Stimulated activated CD8-positive, alpha-beta memory T cell treated with anti-CD3 and anti-CD28 coated beads, Interleukin-12 subunit alpha, Interleukin-12 subunit beta, amount 100 ng/mL, for 24 hours (primary cell): ENCODE measurements around the gene ACSF2.
"Not testable (repeated sequence)": the region's sequence is repeated elsewhere in the genome, so short reads cannot be mapped to it uniquely, and the experiment has no call there.

ENCODE experiments used
- DNase-seq: peaks from one replicate; pipeline ENCODE4 v3.0.0-alpha.2; 2020; ENCODE audit errors: extremely low read depth

The ACSF2 gene

DNA sequence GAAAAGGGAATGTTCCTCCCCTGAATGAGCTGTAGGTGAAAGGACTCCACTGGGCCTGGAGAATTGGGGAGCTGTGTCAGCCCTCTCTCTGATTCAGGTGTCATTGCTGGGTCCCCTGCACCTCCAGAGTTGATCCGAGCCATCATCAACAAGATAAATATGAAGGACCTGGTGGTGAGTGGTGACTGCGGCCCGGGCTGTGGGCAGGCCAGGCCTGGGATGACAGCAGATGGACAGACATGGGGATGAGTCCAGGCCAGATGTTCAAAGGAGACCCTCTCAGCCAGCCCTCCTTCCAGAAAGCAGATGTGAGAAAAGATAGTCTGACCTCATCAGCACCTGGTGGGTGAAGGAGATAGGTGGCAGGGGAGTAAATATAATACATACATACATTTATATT lies 38.1 kb downstream of the ACSF2 start:
- no peak for DNase-seq

DNA sequence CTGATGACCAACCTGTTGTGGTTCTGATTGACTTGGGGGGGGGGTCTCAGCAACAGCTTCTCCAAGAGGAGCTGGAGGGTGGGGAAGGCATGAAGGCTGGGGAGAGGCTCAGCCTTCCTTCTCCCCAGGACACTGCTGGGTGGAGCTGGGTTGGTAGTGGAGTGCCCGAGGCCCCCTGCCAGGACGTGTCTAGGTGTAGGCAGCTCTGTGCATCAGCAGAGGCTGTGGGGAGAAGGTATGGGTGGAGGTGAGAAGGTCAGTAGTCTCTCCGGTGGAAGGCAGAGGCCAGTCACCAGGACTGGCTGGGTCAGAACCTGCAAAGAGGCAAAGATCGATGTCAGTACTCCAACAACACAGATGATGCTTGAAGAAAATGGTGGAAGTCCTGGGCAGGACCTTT lies 38.7 kb downstream of the ACSF2 start:
- no peak for DNase-seq

DNA sequence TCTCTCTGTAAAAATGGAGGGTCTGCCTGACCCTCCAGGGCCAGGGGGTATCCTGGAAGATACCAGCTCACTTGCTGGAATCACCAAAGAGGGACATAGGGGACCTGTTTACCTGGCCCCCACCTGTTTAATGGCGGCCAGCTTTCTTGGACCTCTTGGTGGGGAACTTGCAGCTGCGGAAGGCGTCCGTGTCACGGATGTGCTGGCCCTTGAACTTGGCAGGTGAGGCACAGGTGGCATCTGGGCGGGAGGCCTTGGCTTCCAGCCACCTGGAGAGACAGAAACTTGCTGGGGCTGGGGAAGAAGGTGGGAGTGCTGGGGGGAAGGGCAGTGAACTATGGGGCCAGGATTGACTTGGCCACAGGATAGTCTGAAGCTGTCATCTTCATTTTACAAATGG lies 39.2 kb downstream of the ACSF2 start:
- DNase-seq: no peak

DNA sequence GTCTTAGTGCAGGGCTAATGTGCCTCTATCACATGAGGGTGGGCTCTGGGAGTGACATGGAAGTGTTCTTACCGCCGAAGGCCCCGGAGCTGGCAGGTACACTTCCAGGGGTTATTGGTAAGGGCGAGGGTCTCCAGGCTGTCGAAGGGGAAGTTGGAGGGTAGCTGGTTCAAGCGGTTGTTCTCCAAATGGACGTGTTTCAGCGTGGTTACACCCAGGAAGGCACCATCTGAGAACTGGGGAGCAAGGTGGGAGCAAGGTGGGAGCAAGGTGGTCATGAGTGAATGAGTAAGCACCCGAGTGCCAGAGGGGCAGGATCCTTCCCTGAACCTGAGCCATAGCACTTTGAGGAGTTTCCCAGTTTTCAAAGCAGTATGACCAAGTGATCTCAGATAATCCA lies 39.6 kb downstream of the ACSF2 start:
- DNase-seq: no peak

DNA sequence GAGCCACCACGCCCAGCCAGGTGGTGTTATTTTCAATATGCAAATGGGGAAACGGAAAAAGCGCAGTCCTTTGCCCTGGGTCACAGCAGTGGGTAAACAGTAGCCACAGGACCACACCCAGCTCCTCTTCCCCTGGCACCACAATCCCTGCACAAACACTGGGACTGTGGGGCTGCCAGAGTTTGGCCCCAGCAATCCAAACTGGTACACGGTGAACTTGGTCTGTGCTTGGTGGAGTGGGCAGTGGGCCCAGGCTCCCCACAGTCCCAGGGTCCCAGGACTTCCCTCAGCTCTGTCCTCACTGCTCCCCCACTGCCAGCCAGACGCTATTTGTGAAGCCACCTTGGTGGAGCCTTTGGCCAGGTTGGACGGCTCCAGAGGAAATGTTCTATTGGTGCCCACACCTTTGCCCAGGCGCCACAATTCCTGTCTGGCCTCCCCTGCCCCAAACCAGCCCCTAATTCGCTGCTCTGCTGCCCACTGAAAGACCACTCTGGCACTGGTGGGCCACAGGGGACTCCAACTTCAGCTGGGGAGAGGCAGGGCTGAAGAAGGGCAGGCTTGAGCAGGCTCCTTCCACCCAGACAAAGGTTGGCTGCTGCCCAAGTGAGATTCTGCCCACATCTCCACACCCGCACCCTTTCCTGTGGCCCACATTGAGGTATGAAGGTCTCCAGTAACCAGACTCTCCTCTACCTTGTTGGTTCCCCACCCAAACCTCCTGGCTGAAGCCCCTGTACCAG lies 40.5 kb downstream of the ACSF2 start:
- DNase-seq: no peak

DNA sequence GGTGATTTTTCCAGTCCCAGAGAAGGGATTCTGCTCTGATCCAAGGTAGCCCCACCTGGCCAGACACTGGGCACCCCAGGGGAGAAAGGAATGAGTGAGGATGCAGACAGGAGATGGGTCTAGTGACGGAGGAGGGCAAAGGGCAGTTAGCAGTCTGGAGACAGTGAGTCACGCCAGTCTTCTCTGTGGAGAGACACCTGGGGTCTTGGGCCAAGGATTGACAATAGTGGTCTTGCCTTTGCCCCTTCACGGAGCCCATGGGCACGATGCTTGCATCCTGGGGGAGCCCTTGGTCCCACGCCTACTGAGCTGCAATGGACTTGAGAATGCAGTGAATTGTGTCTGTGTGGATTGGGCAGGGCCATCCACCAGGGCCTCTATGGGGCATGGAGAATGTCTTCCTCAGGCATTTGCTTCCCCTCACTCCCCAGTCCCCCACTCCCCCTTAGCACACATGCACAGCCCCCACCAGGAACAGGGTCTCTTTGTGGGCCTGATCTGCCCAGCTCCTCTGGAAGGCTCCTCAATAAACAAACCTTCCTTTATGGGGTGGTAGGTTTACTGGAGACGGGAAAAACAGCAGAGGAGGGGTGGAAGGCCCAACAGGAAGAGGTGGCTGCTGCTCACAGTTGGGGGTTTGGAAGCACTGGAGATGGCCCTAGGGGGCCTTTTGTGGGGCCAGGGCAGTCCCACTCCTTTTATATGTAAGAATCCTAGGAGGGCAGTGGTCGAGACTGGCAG lies 41.3 kb downstream of the ACSF2 start:
- DNase-seq: no peak

DNA sequence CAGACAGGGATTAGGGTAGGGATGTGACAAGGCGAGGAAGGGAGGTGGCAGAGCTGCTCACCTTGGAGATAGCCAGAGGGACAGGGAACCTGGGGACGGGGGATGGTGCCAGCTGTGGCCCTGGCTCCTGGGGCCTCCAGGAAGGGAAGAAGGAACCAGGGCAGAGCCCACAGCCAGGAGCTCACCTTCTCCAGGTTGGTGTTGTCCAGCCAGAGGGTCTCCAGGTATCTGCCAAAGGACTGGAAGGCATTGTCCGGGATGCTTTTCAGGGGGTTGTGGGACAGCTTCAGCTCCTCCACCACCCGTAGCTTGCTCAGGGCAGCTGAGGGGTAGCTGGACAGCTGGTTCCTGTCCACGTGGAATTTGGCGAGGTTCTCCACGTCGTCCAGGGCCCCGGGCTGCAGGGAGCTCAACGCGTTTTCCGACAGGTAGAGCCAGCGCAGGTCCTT lies 41.9 kb downstream of the ACSF2 start:
- no peak for DNase-seq

DNA sequence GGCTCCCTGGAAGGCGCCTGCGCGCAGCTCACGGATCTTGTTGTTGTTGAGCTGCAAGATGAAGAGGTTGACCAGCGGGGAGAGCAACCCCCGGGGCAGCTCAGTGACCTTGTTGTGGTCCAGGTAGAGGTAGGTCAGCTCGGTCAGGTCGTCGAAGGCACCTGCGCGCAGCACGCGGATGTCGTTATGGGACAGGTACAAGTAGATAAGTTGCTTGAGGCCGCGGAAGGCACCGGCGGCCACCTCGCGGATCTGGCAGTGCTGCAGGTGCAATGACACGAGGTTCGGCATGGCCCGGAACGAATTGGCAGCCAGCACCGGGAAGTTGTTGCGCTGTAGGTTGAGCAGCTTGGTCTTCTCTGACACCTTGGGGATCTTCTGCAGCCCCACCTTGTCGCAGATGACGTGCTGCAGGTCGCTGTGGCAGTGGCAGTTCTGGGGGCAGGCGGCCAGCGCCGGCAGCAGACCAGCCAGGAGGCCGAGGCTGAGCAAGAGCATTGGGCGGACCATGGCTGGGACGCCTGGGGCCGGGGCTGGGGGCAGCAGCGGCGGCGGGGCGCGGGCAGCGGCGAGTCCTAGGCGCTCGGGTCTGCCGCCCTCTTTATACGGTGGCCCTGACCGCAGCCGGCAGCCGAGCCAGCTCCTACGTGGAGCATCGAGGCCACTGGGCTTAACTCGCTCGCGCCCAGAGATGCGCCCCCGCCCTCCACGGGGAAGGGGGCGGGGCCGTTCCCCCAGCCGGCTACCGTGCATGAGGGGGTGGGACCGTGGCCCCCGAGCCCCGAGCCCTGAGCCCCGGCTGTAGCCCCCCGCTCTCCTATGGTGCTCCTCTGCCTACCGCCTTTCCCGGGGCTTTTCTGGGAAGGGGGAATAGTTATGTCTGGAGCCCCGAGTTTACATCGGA lies 42.5 kb downstream of the ACSF2 start, which contains the start of gene CHAD:
Gene CHAD, minus strand, starts transcription at position 577 of the 904 bp plus-strand sequence. Its CDS starts 67 bp downstream, at position 510.
- no peak for DNase-seq

DNA sequence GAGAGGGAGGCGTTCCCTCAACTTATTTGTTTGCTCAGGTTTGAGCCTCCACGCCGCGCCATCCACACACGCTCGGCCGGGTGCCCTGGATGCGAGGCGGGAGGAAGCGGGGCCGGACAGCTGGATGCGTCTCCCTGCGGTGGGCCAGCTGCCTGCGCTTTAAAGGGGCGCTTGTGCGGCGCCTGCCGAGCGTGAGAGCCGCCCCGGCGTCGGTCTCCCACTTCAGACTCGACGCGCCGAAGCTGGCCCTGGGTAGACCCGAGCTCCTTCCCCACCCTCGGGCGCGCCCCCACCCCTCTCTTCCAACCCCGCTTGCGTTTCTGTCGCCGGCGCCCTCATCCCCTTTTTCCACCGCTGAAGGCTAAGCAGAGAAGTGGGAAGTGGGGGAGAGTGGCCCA lies 43.2 kb downstream of the ACSF2 start:
- DNase-seq: no peak

DNA sequence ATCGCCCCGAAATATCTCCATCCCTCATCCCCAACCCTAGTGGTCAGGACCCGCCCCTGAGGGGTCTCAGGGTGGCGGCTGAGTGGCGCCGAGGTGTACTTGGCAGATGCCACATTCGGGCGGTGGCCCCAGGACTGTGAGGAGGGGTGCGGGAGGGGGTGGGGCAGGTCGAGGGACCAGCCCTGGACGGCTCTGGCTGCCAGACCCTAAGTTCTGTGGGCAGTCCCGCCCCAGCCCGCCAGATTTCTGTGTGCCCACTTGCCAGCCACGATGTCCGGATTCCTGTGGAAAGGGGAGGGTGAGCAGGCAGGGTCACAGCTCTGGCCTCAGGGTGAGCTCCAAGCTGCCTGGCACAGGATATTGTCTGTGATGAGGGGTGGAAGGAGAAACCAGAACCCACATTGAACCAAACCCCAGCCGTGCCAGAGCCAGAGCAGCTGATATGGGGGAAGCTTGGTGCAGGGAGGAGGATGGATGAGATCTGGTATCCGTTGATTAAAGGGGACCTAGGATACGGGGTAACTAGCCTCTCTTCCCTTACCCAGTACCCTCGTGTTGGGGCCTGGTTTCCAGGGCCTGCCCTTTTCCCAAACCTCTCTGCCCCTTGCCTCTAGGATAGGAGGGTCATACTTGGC lies 43.8 kb downstream of the ACSF2 start:
- DNase-seq: no peak

DNA sequence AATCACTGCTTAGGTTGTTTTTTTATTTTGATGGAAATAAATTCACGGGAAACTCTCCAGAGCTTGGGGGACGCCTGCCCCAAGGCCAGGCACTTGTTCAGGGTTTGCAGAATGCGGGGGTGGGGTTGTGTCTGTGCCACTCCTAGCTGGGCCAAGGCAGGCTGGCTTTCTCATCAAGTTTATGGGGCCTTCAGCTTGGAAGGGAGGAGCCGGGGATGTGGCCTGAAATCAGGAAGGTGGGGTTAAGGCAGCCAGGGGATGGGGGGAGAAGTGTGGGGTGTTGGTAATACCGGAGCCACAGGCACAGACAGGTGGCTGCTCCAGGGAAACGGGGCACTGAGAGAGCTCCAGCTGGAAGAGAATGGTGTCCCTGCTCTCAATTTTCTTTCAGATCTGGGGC lies 44.4 kb downstream of the ACSF2 start:
- no peak for DNase-seq

DNA sequence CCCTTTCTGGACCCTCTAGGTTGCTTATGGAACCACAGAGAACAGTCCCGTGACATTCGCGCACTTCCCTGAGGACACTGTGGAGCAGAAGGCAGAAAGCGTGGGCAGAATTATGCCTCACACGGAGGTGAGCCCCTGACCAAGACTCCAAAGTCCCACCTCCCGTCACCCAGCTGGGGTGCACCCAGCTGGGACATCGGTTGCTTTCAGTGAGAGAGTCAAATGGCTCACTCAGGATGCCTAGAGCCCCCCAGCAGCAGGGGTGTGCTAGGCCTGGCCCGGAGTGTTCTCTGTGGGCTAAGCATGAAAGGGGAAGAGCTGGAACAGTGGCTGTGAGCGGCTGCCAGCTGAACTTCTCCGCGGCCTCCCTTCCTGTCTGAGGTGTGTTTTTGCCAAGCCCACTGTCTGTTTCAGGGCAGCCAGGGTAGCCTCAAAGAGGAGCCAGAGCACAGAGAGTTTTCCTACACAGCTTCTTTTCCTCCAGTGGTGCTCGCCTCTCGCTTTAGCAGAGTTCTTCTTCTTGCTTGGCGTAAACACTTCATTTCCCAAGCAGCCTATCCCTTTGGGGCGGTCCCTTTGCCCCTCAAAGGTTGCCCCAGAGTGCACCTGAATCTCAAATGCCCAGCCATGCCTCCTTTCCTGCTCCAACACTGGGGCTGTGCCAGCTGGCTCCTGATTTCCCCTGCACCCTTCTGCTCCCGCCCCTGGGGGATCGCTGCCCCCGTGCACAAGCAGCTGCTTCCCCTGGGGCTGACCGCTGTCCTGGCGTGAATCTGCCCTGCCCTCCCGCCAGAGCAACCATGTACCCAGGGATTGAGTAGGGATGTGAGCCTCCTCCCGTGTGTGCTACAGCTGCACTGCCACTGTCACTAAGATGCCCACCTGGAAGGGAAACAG lies 45.2 kb downstream of the ACSF2 start:
- no peak for DNase-seq

DNA sequence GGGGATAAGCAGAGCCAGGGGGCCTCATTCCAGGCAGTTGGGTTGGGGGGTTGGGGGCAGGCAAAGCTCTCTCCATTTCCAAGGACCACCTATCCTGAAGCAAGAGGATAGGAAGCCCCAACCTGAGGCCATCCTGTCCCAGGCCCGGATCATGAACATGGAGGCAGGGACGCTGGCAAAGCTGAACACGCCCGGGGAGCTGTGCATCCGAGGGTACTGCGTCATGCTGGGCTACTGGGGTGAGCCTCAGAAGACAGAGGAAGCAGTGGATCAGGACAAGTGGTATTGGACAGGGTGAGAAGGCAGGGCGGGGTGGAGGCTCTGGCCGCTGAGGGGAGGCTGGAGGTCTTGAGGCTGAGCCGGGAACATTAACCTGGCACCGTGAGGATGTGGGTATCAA lies 46.3 kb downstream of the ACSF2 start:
- no peak for DNase-seq

DNA sequence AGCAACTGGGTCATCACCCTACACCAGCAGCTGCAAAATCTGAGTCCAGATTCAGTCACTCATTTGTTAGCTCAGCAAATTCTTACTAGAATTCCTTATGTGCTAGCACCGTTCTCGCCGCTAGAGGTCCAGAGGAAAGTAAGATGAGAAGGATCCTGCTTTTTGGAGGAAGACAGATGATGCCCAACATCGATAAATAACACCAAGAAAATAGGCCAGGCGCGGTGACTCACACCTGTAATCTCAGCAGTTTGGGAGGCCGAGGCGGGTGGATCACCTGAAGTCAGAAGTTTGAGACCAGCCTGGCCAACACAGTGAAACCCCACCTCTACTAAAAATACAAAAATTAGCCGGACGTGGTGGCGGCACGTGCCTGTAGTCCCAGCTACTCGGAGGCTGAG lies 46.7 kb downstream of the ACSF2 start:
- not testable (repeated sequence) for DNase-seq

DNA sequence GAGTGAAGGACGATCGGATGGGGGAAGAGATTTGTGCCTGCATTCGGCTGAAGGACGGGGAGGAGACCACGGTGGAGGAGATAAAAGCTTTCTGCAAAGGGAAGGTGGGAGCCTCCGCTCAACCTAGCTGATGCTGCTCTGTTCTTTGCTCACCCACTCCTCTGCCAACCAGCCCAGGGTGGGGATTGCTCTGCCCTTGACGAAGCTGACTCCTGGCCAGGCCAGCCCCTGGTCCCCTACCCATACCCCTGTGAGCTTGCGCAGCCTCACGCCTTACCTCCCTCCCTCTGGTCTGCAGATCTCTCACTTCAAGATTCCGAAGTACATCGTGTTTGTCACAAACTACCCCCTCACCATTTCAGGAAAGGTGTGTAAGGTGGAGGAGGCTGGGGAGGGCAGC lies 47.9 kb downstream of the ACSF2 start:
- no peak for DNase-seq

DNA sequence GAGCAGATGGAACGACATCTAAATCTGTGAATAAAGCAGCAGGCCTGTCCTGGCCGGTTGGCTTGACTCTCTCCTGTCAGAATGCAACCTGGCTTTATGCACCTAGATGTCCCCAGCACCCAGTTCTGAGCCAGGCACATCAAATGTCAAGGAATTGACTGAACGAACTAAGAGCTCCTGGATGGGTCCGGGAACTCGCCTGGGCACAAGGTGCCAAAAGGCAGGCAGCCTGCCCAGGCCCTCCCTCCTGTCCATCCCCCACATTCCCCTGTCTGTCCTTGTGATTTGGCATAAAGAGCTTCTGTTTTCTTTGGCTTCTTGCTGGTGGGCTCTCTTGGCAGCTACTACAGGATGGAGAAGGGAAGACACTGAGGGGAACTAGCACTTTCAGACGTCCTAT lies 48.5 kb downstream of the ACSF2 start:
- no peak for DNase-seq

DNA sequence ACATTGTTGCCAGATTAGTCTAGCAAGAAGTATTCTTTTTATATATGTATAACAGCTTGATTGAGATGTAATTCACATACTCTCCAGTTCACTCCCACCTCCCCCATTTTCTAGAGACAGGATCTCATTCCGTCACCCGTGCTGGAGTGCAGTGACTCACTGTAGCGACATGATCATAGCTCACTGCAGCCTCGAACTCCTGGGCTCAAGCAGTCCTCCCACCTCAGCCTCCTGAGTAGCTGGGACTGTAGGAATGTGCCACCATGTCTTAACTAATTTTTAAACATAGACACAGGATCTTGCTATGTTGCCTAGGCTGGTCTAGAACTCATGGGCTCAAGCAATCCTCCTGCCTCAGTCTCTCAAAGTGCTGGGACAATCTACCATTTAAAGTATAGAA lies 49.3 kb downstream of the ACSF2 start:
- DNase-seq: no peak

DNA sequence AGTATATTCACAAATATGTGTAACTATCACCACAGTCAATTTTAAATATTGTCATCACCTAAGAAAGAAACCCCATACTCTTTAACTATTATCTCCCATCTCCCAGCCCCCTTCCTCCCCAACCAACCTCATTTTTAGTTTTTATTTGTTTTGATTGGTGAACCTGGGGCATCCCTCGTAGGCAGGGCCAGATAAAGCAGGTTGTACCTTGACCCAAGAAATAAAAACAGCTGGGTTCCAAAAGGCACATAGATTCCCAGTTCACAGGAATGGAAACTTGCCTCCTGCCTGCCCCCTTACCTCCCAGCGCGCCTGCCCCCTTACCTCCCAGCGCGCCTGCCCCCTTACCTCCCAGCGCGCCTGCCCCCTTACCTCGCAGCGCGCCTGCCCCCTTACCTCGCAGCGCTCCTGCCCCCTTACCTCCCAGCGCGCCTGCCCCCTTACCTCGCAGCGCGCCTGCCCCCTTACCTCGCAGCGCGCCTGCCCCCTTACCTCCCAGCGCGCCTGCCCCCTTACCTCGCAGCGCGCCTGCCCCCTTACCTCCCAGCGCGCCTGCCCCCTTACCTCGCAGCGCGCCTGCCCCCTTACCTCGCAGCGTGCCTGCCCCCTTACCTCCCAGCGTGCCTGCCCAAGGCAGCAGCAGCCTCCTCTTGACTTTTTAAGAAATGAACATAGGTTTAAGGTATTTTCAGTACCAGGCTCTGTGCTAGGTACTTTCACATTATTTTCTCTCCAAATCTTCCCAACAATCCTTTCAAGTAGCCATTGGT lies 49.9 kb downstream of the ACSF2 start:
- not testable (repeated sequence) for DNase-seq

DNA sequence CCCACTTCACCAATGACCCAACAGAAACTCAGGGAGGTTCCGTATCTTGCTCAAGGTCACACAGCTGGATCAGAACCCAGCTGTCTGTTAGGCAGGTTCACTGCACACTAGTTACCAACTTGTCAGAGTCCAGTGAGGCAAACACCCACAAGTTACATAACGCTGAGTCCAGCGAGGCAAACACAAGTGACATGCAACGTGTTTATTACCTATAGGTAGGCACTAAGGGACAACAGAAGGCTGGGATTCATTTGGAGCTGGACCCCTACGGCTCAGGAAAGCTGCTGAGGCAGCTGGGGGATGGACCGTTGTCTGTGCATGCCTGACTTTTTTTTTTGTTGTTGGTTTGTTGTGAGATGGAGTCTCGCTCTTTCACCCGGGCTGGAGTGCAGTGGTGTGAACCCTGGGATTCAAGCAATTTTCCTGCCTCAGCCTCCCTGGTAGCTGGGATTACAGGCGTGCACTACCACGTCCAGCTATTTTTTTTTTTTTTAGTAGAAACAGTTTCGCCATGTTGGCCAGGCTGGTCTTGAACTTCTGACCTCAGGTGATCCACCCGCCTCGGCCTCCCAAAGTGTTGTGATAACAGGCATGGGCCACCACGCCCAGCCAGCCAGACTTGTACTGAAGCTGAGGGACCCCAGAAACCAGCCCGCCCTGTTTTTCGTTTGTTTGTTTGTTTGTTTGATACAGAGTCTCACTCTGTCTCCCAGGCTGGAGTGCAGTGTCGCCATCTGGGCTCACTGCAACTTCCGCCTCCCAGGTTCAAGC lies 50.7 kb downstream of the ACSF2 start:
- DNase-seq: no peak
